22Rv1 (cell line): ENCODE measurements around the gene CAMSAP2.

Experiments
- H3K27ac ChIP-seq: fragments of 450-650 bp; 2 replicates; pipeline ENCODE4 v1.5.1; 2017
- CTCF ChIP-seq: fragments of 450-650 bp; IDR thresholded peaks from 2 replicates; pipeline ENCODE4 v1.5.1; 2017; ENCODE audit warnings: mild to moderate bottlenecking
- ZFX ChIP-seq: fragments of 450-650 bp; IDR thresholded peaks from 2 replicates; pipeline ENCODE4 v1.6.1; 2017; ENCODE audit warnings: antibody characterized with exemption, borderline replicate concordance

Gene CAMSAP2

GRCh38 chr1:200775850-200776249 lies 37.2 kb downstream of the CAMSAP2 start:
- TF ChIP-seq CTCF (no peak), ZFX (no peak)
- H3K27ac ChIP-seq, result no peak overlapping the region

GRCh38 chr1:200776949-200777348 lies 38.3 kb downstream of the CAMSAP2 start:
- H3K27ac ChIP-seq, result peak overlapping the region; percentile 5; the same call in 1 of the 2 replicates
- TF ChIP-seq CTCF (no peak), ZFX (no peak)

- TF ChIP-seq ZFX, result no peak
- TF ChIP-seq CTCF, result no peak
- no peak overlapping the region for H3K27ac ChIP-seq
These were observed 40.1 kb downstream of the CAMSAP2 start for GRCh38 chr1:200778766-200779165.

GRCh38 chr1:200779326-200779725 lies 40.6 kb downstream of the CAMSAP2 start:
- H3K27ac ChIP-seq, result no peak overlapping the region
- no peak for TF ChIP-seq CTCF

GRCh38 chr1:200780545-200781369 lies 42.1 kb downstream of the CAMSAP2 start:
- TF ChIP-seq CTCF (no peak), ZFX (no peak)
- H3K27ac ChIP-seq, result peak overlapping the region; percentile 5; the same call in 1 of the 2 replicates

GRCh38 chr1:200783926-200784325 lies 45.2 kb downstream of the CAMSAP2 start:
- TF ChIP-seq CTCF (no peak), ZFX (no peak)
- H3K27ac ChIP-seq, result no peak overlapping the region

GRCh38 chr1:200784576-200784975 lies 45.9 kb downstream of the CAMSAP2 start:
- no peak for TF ChIP-seq CTCF
- no peak for TF ChIP-seq ZFX
- H3K27ac ChIP-seq, result no peak overlapping the region
